NCI-H1048 (cell line): Measurements from ENCODE around the gene PHYHIPL.

Source experiments
- DNase-seq: peaks from one replicate; lab custom pipeline; 2025; lab: John Stamatoyannopoulos, UW

PHYHIPL gene

DNA sequence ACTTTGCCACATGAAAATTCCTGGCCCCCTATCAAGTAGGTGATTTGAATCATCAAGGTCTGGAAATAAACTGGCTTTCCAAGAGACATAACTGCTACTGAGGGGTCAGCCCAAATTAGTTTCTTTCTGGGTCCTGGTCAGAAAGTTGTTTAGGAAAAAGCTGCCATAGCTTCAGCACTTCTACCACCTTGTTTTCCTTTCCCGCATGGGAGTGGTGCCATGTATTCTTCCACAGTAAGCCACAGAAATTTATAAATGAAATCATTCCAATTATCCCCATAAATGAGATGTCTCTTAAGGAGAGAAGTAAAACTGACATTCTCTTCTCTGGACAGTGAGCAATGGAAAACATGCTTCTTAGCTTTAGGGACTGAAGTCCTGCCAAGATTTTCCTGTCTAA, 80.8 kb downstream of the PHYHIPL start:
- DNase-seq, result no peak

- DNase-seq, result no peak
Observed at GRCh38 chr10:59258890-59259289, 82.4 kb downstream of the PHYHIPL start.

GRCh38 chr10:59265141-59265540, 88.7 kb downstream of the PHYHIPL start:
- no peak for DNase-seq

- no peak for DNase-seq
Observed at GRCh38 chr10:59266321-59266720, 89.9 kb downstream of the PHYHIPL start.

- DNase-seq, result no peak
Observed at GRCh38 chr10:59268460-59268859, 92.0 kb downstream of the PHYHIPL start.

- DNase-seq, result no peak
Observed at GRCh38 chr10:59269651-59270050, 93.2 kb downstream of the PHYHIPL start.

DNA sequence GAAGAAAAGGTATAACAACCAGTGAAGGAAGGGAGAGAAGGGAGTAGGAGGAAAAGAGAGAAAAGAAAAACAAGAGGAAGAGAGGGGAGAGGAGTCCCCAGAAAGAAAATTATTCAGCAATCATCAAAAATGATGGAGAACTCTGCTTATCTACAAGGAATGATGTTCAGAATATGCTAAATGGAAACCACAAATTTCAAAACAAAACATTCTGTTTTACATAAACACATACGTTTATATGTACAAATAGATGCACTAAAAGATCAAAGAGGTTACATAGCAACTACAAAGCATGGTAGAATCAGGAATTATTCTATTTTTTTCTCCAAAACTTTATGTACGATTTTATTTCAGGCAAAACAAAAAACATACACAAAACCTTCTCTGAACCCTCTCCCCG, 94.0 kb downstream of the PHYHIPL start:
- no peak for DNase-seq

DNA sequence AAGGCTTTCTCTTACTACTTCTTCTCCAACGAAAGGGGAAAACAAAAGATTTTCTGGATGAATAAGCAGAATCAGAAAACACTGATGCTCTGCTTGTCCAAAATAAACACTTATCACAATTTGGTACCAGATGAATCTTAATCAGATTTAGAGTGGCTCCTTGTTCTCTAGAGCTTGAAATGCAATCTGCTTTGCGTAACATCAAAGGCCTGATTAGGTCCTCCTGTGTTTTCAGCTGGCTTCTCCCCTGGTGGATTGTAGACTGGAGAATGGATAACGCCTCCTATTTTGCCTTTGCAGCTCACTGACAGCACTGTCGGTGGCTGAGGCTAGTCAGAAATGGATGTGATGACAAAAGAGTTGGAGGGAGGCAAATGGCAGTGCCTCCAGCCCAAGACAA, 94.7 kb downstream of the PHYHIPL start:
- no peak for DNase-seq

DNA sequence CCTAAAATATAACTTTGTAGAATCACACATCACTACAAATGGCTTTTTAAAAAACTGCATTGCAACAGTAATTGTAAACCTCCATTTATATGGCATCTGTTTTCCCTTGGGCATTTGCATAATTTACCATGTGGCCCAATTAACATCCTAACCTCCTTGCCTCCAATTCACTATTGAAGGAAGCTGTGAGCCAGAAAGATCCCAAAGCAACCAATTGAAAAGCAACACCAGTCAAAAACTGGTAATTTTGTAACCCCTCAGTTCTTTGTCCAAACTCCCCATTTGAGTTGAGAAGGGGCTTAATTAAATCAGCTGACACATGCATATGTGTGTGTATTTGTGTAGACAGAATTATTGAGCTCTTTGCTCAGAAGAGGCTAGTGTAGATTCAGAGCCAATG, 95.6 kb downstream of the PHYHIPL start:
- no peak for DNase-seq

DNA sequence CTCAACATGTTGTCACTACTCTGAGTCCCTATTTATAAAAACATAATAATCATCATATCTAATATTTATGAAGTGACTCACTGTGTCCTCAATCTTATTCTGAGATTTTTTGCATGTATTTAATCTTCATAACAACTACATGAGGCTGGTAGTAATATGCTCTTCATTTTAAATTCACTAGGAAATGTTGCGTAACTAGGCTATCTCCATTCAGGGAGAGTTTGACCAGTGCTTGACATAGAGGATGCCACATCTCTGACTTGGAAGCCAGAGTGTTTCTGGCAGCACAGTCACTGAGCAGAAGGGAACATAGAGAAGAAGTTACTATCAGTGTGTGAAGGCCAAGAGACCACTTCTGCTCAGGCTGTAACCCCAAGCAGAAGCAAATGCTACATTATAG, 97.0 kb downstream of the PHYHIPL start:
- DNase-seq, result no peak

- DNase-seq, result no peak
Observed at GRCh38 chr10:59276133-59276532, 99.7 kb downstream of the PHYHIPL start.

- no peak for DNase-seq
Observed at GRCh38 chr10:59276919-59277318, 100.5 kb downstream of the PHYHIPL start.

GRCh38 chr10:59279476-59279875, 103.0 kb downstream of the PHYHIPL start:
- no peak for DNase-seq

- DNase-seq, result no peak
Observed at GRCh38 chr10:59279991-59280505, 103.6 kb downstream of the PHYHIPL start.

DNA sequence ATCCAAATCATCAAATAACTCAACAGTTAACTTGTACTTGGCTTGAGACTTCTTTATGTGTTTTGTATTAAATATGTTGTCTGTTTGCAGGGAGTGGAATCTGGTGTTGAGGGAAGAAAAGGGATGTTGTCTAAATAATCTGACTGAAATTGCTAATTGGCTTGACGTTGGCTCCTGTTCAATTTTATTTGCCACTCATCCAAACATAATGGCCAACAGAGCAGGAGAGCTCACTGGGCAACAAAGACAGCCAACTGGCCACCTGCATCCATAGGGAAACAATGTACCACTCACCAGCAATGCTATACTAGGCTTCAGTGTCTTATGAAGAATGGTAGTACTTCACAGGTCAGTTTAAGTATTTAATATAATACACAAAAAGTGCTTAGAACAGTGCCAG, 105.4 kb downstream of the PHYHIPL start:
- DNase-seq, result no peak

DNA sequence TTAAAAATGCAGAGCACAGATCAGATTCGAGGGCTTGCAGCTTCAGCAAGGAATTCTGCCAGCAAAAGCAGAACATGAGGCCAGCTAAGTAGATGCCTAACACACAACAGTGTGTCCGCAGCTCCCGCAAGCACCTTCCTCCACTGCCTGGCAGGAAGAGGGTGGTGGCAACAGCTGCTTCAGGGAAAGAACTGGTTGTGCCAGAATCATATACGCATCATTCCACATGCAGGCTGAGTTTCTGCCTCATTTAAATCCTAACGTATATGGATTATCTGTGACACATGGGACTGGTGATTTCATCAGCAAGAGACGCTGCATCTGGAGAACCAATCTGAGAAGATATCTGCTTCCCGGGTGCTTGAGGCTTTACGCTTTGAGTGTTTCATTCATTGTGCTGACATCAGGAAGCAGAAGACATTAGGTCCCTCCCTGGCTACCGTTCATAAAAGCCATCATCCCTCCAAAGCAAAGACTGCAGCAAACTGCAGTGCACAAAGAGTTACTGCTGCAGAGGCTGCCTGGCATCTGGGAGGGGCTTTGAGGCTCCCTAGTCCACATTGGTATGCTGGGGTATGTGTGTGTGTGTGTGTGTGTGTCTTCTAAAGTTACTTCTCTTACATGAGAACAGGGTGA, 107.1 kb downstream of the PHYHIPL start:
- DNase-seq, result no peak

- no peak for DNase-seq
Observed at GRCh38 chr10:59284118-59284975, 107.9 kb downstream of the PHYHIPL start.

- DNase-seq, result no peak
Observed at GRCh38 chr10:59285073-59285472, 108.6 kb downstream of the PHYHIPL start.

- no peak for DNase-seq
Observed at GRCh38 chr10:59285848-59286247, 109.4 kb downstream of the PHYHIPL start.

DNA sequence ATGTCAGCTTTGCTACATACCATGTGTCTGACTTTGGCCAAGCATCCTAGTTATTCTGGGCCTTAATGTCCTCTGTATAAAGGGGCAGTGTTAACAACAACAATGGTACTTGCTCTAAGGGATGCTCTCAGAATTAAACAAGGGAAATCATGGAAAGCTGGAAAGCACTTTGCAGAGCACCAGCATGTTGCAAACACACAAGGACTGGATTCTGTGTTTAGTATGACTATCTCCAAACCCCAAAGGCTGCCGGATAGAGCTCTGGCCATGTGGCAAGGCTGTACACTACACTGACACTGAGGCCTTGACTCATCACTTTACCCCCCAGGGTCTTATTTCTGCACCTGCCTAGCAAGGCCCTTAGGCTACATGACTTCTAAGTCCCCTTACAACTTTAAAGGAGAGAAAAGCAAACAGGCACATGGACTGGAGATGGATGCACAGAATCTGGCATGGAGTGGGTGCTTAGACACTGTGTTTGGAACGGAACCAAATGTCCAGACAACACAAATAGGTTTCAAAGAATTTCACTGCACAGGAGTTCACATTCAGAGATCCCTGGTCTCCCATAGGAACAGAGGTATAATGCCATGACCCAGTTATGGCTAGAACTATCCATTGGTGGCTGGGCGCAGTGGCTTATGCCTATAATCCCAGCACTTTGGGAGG, 111.3 kb downstream of the PHYHIPL start:
- no peak for DNase-seq

GRCh38 chr10:59289853-59290252, 113.4 kb downstream of the PHYHIPL start:
- no peak for DNase-seq

- no peak for DNase-seq
Observed at GRCh38 chr10:59290448-59290847, 114.0 kb downstream of the PHYHIPL start.
